Panc1 (cell line): Measurements from ENCODE around the gene ABCD4. TPM values are rescaled to one million over a fixed set of nuclear protein-coding genes. Genes with fewer than 3 reads are reported as not detected.

Experiments used
- ATAC-seq: fragments of 200-7000 bp; cut with Tn5 transposase; 2 replicates; pipeline ENCODE4 v1.9.1; 2020; ENCODE audit warnings: mild to moderate bottlenecking, moderate library complexity
- BruUV-seq: library from RNA; stranded (reverse); fragments of 400-500 nt; replicated peaks from 2 replicates; lab custom pipeline; 2021; lab: Mats Ljungman, UMichigan
- CTCF ChIA-PET: fragments of 300-600 bp; sonication (Branson Sonifier 250); formaldehyde crosslinking; loops from one replicate; lab custom pipeline; 2022; ENCODE audit warnings: antibody characterized with exemption; lab: Charles Lee
- POLR2A ChIA-PET: fragments of 300-600 bp; sonication (Branson Sonifier 250); formaldehyde crosslinking; loops from one replicate; lab custom pipeline; 2022; ENCODE audit warnings: antibody characterized with exemption; lab: Charles Lee
- DNase-seq: peaks from one replicate; pipeline ENCODE4 v3.0.0-alpha.2; 2010; ENCODE audit warnings: low read depth, low spot score
- H3K27ac ChIP-seq: 2 replicates; pipeline ENCODE4 v1.5.1; 2011; ENCODE audit warnings: mild to moderate bottlenecking, low read length, inconsistent platforms
- H3K27me3 ChIP-seq: fragments of 200-500 bp; sonication (Bioruptor generic); 2 replicates; pipeline ENCODE4 v1.6.0; 2014; ENCODE audit warnings: low read length, inconsistent platforms; ENCODE audit not compliant: control insufficient read depth, insufficient read depth
- H3K36me3 ChIP-seq: fragments of 200-500 bp; sonication (Bioruptor generic); 2 replicates; pipeline ENCODE4 v1.5.1; 2014; ENCODE audit warnings: inconsistent platforms, mild to moderate bottlenecking, low read length, moderate library complexity; ENCODE audit not compliant: control insufficient read depth, insufficient read depth
- H3K4me1 ChIP-seq: 2 replicates; pipeline ENCODE4 v1.5.1; 2011; ENCODE audit warnings: inconsistent platforms, mild to moderate bottlenecking, low read length, moderate library complexity; ENCODE audit not compliant: control insufficient read depth, insufficient read depth
- H3K4me3 ChIP-seq, 2 experiments: 2 replicates each; pipeline ENCODE4 v1.5.1; 2011 to 2012; ENCODE audit warnings: low read depth in 2 of 2, low read length in 2 of 2, mild to moderate bottlenecking in 2 of 2, inconsistent platforms in 1 of 2, moderate library complexity in 1 of 2
- H3K9me3 ChIP-seq: fragments of 200-500 bp; sonication (Bioruptor generic); 2 replicates; pipeline ENCODE4 v1.5.1; 2014; ENCODE audit warnings: low read depth, mild to moderate bottlenecking, inconsistent platforms, low read length, moderate library complexity; ENCODE audit not compliant: control insufficient read depth, insufficient read depth
- POLR2AphosphoS5 ChIP-seq: IDR thresholded peaks from 2 replicates; pipeline ENCODE4 v1.6.1; 2012; ENCODE audit warnings: mild to moderate bottlenecking, low read depth, low read length, moderate library complexity
- SIN3A ChIP-seq: IDR thresholded peaks from 2 replicates; pipeline ENCODE4 v1.6.1; 2012; ENCODE audit warnings: low read depth, mild to moderate bottlenecking, low read length, moderate library complexity, borderline replicate concordance; ENCODE audit not compliant: insufficient read depth
- TCF7L2 ChIP-seq: IDR thresholded peaks from 2 replicates; pipeline ENCODE4 v1.6.1; 2011; ENCODE audit warnings: mild to moderate bottlenecking, low read depth, low read length, inconsistent platforms
- in situ Hi-C: cut with HindIII; loops from 2 replicates; pipeline ENCODE4 v1.10.0; 2016; ENCODE audit warnings: low sequenced_read_pairs, low pct_unique_long_range_greater_than_20kb
- intact Hi-C: fragments of 100-400 bp; cut with micrococcal nuclease; formaldehyde crosslinking; loops from one replicate; pipeline ENCODE4 v1.10.0; 2022; ENCODE audit not compliant: unreplicated experiment
- total RNA-seq: library from RNA; stranded (reverse); gene quantifications from one replicate; pipeline ENCODE4 v1.2.1, GENCODE V29; 2021; ENCODE audit not compliant: unreplicated experiment
- TF ChIP-seq, protein P1 (sequence below): fragments of 450-650 bp; IDR thresholded peaks from 2 replicates; pipeline ENCODE4 v1.5.1; 2017; ENCODE audit warnings: mild to moderate bottlenecking
- TF ChIP-seq, protein P2 (sequence below), 2 experiments: IDR thresholded peaks; 2 replicates each; pipeline ENCODE4 v1.6.1; 2011 to 2012; ENCODE audit warnings: low read depth in 2 of 2, control low read depth in 1 of 2, low read length in 1 of 2, mild to moderate bottlenecking in 1 of 2, moderate library complexity in 1 of 2; ENCODE audit not compliant: insufficient read depth in 1 of 2

ABCD4 gene
- total RNA-seq, 1 experiment from 2014 or later: 24.4 TPM

DNA sequence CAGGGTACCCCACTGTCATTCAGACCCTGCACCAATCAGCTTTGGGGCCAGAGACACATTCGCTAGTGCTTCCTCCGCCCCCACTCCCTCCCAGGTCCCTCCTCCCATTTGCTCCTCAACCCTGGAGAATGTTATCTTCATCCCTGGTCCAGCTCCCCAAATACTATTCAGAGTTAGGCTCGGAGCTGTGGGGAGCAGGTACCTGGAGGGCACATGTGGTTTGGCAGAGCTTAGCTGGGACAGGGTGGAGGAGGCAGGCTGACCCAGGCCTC lies 44.0 kb downstream of the ABCD4 start:
- Histone ChIP-seq H3K36me3 (no peaks in the 10 kb centered on the region), H3K27me3 (no peaks in the 10 kb centered on the region), H3K27ac (no peak overlapping the region), H3K9me3 (no peaks in the 10 kb centered on the region), H3K4me1 (no peaks in the 10 kb centered on the region), H3K4me3 (no peak overlapping the region)
- no peak for TF ChIP-seq POLR2AphosphoS5
- TF ChIP-seq, protein P1, sequence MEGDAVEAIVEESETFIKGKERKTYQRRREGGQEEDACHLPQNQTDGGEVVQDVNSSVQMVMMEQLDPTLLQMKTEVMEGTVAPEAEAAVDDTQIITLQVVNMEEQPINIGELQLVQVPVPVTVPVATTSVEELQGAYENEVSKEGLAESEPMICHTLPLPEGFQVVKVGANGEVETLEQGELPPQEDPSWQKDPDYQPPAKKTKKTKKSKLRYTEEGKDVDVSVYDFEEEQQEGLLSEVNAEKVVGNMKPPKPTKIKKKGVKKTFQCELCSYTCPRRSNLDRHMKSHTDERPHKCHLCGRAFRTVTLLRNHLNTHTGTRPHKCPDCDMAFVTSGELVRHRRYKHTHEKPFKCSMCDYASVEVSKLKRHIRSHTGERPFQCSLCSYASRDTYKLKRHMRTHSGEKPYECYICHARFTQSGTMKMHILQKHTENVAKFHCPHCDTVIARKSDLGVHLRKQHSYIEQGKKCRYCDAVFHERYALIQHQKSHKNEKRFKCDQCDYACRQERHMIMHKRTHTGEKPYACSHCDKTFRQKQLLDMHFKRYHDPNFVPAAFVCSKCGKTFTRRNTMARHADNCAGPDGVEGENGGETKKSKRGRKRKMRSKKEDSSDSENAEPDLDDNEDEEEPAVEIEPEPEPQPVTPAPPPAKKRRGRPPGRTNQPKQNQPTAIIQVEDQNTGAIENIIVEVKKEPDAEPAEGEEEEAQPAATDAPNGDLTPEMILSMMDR: no peak
- TF ChIP-seq, protein P2, sequence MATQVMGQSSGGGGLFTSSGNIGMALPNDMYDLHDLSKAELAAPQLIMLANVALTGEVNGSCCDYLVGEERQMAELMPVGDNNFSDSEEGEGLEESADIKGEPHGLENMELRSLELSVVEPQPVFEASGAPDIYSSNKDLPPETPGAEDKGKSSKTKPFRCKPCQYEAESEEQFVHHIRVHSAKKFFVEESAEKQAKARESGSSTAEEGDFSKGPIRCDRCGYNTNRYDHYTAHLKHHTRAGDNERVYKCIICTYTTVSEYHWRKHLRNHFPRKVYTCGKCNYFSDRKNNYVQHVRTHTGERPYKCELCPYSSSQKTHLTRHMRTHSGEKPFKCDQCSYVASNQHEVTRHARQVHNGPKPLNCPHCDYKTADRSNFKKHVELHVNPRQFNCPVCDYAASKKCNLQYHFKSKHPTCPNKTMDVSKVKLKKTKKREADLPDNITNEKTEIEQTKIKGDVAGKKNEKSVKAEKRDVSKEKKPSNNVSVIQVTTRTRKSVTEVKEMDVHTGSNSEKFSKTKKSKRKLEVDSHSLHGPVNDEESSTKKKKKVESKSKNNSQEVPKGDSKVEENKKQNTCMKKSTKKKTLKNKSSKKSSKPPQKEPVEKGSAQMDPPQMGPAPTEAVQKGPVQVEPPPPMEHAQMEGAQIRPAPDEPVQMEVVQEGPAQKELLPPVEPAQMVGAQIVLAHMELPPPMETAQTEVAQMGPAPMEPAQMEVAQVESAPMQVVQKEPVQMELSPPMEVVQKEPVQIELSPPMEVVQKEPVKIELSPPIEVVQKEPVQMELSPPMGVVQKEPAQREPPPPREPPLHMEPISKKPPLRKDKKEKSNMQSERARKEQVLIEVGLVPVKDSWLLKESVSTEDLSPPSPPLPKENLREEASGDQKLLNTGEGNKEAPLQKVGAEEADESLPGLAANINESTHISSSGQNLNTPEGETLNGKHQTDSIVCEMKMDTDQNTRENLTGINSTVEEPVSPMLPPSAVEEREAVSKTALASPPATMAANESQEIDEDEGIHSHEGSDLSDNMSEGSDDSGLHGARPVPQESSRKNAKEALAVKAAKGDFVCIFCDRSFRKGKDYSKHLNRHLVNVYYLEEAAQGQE (IDR thresholded peaks at IDR 0.05; ENCODE audit: insufficient read depth in 1 of 2, low read depth in 2 of 2, low read length in 1 of 2): no peak
- TF ChIP-seq SIN3A: no peak
- TF ChIP-seq TCF7L2: no peak
- DNase-seq: no peak
- intact Hi-C loops (no loop called here), in situ Hi-C loops (no loop called here)
- CTCF ChIA-PET: no interaction called here
- BruUV-seq: no TSS peak
- POLR2A ChIA-PET: no interaction called here
- no peak for ATAC-seq

DNA sequence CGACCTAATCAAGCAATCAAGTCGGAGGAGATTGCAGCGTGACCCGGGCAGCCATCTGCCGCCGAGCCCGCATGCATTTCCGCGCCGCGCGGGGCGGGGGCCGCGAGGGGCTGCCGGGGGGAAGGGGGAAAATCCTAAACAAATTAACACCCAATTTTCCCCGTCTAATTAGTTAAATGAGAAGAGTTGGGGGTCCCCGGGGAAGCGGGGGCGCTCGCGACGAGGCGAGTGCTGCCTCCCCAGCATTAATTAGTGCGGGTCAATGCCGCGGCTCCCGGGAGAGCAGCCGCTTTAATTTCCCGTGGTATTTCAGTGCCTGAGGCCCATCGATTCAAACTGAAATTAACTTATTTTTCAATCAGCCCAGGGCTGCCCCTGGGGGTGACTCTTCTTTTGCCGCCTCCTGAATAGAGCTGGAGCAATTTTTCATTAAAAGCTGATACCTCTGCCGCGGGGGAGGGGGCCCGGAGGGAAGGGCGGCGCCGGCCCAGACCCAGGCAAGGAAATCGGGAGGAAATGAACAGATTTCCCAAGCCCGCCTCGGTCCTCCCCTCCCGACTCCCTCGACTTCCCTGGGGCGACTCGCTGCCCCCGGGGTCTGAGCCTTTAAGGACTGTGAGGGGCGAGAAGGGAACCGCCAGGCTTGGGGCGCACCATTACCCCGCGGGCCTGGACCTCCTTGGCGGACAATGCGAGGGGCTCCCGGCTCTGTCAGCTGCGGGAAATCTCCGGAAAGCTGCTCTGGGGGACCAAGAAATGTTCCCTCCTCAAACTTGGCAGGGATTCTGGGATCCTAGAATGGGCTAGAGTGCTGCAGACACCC lies 44.6 kb downstream of the ABCD4 start:
- peak overlapping the region; percentile 41 to 59 for H3K4me3 ChIP-seq
- ATAC-seq (no peak), DNase-seq (no peak)
- intact Hi-C loops: no loop called here
- in situ Hi-C loops: no loop called here
- H3K27ac ChIP-seq: no peak overlapping the region
- CTCF ChIA-PET: interaction anchor here (0.7 kb wide), 1 partner anchor 193 kb away, joined by 6 read pairs; no protein-coding TSS in a partner anchor
- no peaks in the 10 kb centered on the region for H3K9me3 ChIP-seq
- H3K4me1 ChIP-seq: no peaks in the 10 kb centered on the region
- no peaks in the 10 kb centered on the region for H3K27me3 ChIP-seq
- TF ChIP-seq POLR2AphosphoS5: no peak
- TF ChIP-seq, protein P1: no peak
- TF ChIP-seq TCF7L2: no peak
- TF ChIP-seq, protein P2 (IDR thresholded peaks at IDR 0.05; ENCODE audit: insufficient read depth in 1 of 2, low read depth in 2 of 2, low read length in 1 of 2): no peak
- POLR2A ChIA-PET: no interaction called here
- H3K36me3 ChIP-seq: no peaks in the 10 kb centered on the region
- no TSS peak for BruUV-seq
